Smooth muscle cell (in vitro differentiated cells): ENCODE results near the gene KCNMA1. TPM values are rescaled to one million over a fixed set of nuclear protein-coding genes. Genes with fewer than 3 reads are reported as not detected.

ENCODE experiments used
- DNase-seq: peaks from one replicate; lab custom pipeline; 2025; ENCODE audit not compliant: unreplicated experiment; lab: John Stamatoyannopoulos, UW
- H2AFZ ChIP-seq: fragments of 200-600 bp; sonication (generic); 2 replicates; pipeline ENCODE4 v1.6.0; 2016; ENCODE audit warnings: antibody characterized with exemption, low read depth, mild to moderate bottlenecking
- H3F3A ChIP-seq: fragments of 200-600 bp; sonication (generic); 2 replicates; pipeline ENCODE4 v1.6.0; 2017; ENCODE audit warnings: antibody characterized with exemption, low read depth
- H3K27ac ChIP-seq: fragments of 200-600 bp; sonication (generic); 2 replicates; pipeline ENCODE4 v1.5.1; 2016; ENCODE audit warnings: low read depth, mild to moderate bottlenecking
- H3K27me3 ChIP-seq: fragments of 200-600 bp; sonication (generic); 2 replicates; pipeline ENCODE4 v1.6.1; 2016; ENCODE audit warnings: low read depth, mild to moderate bottlenecking
- H3K36me3 ChIP-seq: fragments of 200-600 bp; sonication (generic); 2 replicates; pipeline ENCODE4 v1.5.1; 2016; ENCODE audit warnings: low read depth
- H3K4me1 ChIP-seq: fragments of 200-600 bp; sonication (generic); 2 replicates; pipeline ENCODE4 v1.5.1; 2016; ENCODE audit warnings: low read depth
- H3K4me2 ChIP-seq: fragments of 200-600 bp; sonication (generic); 2 replicates; pipeline ENCODE4 v1.6.0; 2016; ENCODE audit warnings: mild to moderate bottlenecking
- H3K4me3 ChIP-seq: fragments of 200-600 bp; sonication (generic); 2 replicates; pipeline ENCODE4 v1.5.1; 2016; ENCODE audit warnings: mild to moderate bottlenecking
- H3K79me2 ChIP-seq: fragments of 200-600 bp; sonication (generic); 2 replicates; pipeline ENCODE4 v1.6.0; 2016; ENCODE audit warnings: low read depth, mild to moderate bottlenecking
- H3K9ac ChIP-seq: fragments of 200-600 bp; sonication (generic); 2 replicates; pipeline ENCODE4 v1.6.0; 2016; ENCODE audit warnings: low read depth
- H3K9me3 ChIP-seq: fragments of 200-600 bp; sonication (generic); replicated peaks from 2 replicates; pipeline ENCODE4 v1.5.1; 2016; ENCODE audit warnings: low read depth
- H4K20me1 ChIP-seq: fragments of 200-600 bp; sonication (generic); 2 replicates; pipeline ENCODE4 v1.6.0; 2016; ENCODE audit warnings: low read depth
- WGBS: methylation state at CpG from one replicate; pipeline ENCODE4 v1.1.7; 2016; ENCODE audit warnings: low lambda C conversion rate; 5-methylcytosine and 5-hydroxymethylcytosine counted together
- polyA plus RNA-seq: library from polyadenylated mRNA; unstranded; fragments of >200 nt; fragmentation: Nextera tagmentation; extraction: Ambion mirVana; gene quantifications from 2 replicates; pipeline ENCODE4 v1.2.1, GENCODE V29; 2016
- total RNA-seq: library from RNA; depleted of rRNA; stranded (reverse); fragments of >200 nt; gene quantifications from 2 replicates; pipeline ENCODE4 v1.2.3, GENCODE V29; 2014
- TF ChIP-seq, protein P1 (sequence below): fragments of 200-600 bp; sonication (generic); IDR thresholded peaks from 2 replicates; pipeline ENCODE4 v1.5.1; 2017; ENCODE audit warnings: borderline replicate concordance, mild to moderate bottlenecking, antibody characterized with exemption; ENCODE audit not compliant: insufficient read depth, poor library complexity, severe bottlenecking

KCNMA1 gene
- total and polyA plus RNA-seq, 2 experiments from 2014 or later: 9.1 to 23.4 TPM

DNA sequence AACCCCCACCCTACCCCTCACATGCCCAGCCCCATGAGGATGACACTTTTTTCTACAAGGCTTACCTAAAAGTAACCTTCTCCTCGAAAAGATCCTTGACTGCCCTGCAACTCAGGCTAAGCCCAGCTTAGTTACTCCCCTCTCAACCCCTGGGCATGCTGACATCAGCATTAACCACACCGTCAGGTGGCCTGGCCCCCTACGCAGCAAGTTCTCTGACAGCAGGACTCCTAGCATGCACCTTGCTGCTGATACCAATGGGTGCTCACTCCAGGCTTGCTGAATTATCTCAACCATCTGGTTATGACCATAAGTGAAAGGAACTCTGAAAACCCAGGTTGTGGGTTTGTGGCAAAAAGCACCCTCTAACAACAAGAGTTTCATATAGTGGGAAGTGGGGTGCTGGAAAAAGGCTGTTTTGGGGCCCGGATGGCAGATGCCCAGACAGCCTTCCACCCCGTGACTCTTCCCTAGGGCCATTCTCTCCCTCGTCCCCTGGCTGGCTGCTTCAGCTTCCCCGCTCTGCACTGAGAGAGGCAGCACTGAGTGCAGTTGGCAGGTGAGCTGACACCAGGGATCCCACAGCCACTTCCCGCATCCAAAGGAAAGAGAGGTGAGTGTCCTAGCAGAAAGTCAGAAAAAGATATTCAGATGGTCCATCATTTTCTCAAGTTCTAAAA lies 518.9 kb downstream of the KCNMA1 start:
- TF ChIP-seq, protein P1, sequence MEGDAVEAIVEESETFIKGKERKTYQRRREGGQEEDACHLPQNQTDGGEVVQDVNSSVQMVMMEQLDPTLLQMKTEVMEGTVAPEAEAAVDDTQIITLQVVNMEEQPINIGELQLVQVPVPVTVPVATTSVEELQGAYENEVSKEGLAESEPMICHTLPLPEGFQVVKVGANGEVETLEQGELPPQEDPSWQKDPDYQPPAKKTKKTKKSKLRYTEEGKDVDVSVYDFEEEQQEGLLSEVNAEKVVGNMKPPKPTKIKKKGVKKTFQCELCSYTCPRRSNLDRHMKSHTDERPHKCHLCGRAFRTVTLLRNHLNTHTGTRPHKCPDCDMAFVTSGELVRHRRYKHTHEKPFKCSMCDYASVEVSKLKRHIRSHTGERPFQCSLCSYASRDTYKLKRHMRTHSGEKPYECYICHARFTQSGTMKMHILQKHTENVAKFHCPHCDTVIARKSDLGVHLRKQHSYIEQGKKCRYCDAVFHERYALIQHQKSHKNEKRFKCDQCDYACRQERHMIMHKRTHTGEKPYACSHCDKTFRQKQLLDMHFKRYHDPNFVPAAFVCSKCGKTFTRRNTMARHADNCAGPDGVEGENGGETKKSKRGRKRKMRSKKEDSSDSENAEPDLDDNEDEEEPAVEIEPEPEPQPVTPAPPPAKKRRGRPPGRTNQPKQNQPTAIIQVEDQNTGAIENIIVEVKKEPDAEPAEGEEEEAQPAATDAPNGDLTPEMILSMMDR: no peak

GRCh38 chr10:77117501-77117900 lies 520.1 kb downstream of the KCNMA1 start:
- TF ChIP-seq, protein P1: no peak
- H3K4me3 ChIP-seq: no peak overlapping the region
- no peak overlapping the region for H2AFZ ChIP-seq
- no peaks in the 10 kb centered on the region for H3K9me3 ChIP-seq
- no peaks in the 10 kb centered on the region for H3K27me3 ChIP-seq
- H3K36me3 ChIP-seq: no peaks in the 10 kb centered on the region
- no peak for DNase-seq
- H3K9ac ChIP-seq: no peak overlapping the region
- no peaks in the 10 kb centered on the region for H4K20me1 ChIP-seq
- no peak overlapping the region for H3K4me2 ChIP-seq
- no peaks in the 10 kb centered on the region for H3K79me2 ChIP-seq
- no peaks in the 10 kb centered on the region for H3K4me1 ChIP-seq
- H3K27ac ChIP-seq: no peak overlapping the region
- no peaks in the 10 kb centered on the region for H3F3A ChIP-seq
- 90% methylated on average over 2 of the region's 2 CpGs for WGBS

More for the DNA sequence above, 518.9 kb downstream of the KCNMA1 start:
- Histone ChIP-seq H3K27ac (no peak overlapping the region), H3K4me3 (no peak overlapping the region), H3K36me3 (no peaks in the 10 kb centered on the region), H3K79me2 (no peaks in the 10 kb centered on the region), H3K4me1 (no peaks in the 10 kb centered on the region), H3K27me3 (no peaks in the 10 kb centered on the region), H3K4me2 (no peak overlapping the region), H3K9me3 (no peaks in the 10 kb centered on the region), H4K20me1 (no peaks in the 10 kb centered on the region), H3K9ac (no peak overlapping the region), H3F3A (no peaks in the 10 kb centered on the region), H2AFZ (no peak overlapping the region)
- DNase-seq: no peak
- 90% methylated on average over 8 of the region's 8 CpGs for WGBS

DNA sequence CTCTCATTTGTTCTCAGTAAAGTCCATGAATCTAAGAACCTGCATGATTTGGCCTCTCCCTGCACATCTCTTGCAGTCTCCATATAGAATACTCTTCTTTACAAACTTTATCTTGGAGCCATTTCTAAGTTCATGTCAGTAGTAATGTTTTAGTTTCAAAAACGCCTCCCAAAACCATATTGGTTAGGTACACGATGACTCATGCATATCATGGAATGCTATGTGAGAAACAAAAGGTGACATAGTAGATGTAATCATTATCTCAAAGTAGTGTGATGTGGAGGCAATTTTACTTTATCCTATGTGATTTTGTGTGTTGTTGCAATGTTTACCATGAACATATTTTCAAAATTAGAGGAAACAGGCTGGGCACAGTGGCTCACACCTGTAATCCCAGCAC lies 520.7 kb downstream of the KCNMA1 start:
- H3F3A ChIP-seq: no peaks in the 10 kb centered on the region
- DNase-seq: no peak
- no peak overlapping the region for H3K27ac ChIP-seq
- no peak overlapping the region for H3K4me2 ChIP-seq
- H3K9ac ChIP-seq: no peak overlapping the region
- WGBS: 93% methylated on average over 2 of the region's 2 CpGs
- no peaks in the 10 kb centered on the region for H3K27me3 ChIP-seq
- no peaks in the 10 kb centered on the region for H4K20me1 ChIP-seq
- no peak overlapping the region for H3K4me3 ChIP-seq
- H3K79me2 ChIP-seq: no peaks in the 10 kb centered on the region
- no peaks in the 10 kb centered on the region for H3K9me3 ChIP-seq
- H3K36me3 ChIP-seq: no peaks in the 10 kb centered on the region
- no peak overlapping the region for H2AFZ ChIP-seq
- TF ChIP-seq, protein P1: no peak
- H3K4me1 ChIP-seq: no peaks in the 10 kb centered on the region
